Mesendoderm (in vitro differentiated cells): ENCODE data around the gene HELZ2.

Source experiments
- DNase-seq: peaks from one replicate; pipeline ENCODE4 v3.0.0; 2013
- H2AK5ac ChIP-seq: 2 replicates; pipeline ENCODE4 v1.6.1; 2013; ENCODE audit warnings: low read length, inconsistent platforms
- H2BK120ac ChIP-seq: 2 replicates; pipeline ENCODE4 v1.6.1; 2013; ENCODE audit warnings: low read depth, mild to moderate bottlenecking, low read length, moderate library complexity, mixed read lengths
- H2BK15ac ChIP-seq: replicated peaks from 2 replicates; pipeline ENCODE4 v1.6.1; 2013; ENCODE audit warnings: low read depth, mild to moderate bottlenecking, moderate library complexity
- H2BK5ac ChIP-seq: 2 replicates; pipeline ENCODE4 v1.6.1; 2013; ENCODE audit warnings: low read length, inconsistent platforms
- H3K18ac ChIP-seq: 2 replicates; pipeline ENCODE4 v1.6.1; 2013; ENCODE audit warnings: mild to moderate bottlenecking, low read length, mixed read lengths
- H3K23ac ChIP-seq: one replicate; pipeline ENCODE4 v1.6.1; 2013; ENCODE audit warnings: low read length
- H3K27ac ChIP-seq: 2 replicates; pipeline ENCODE4 v1.5.1; 2013; ENCODE audit warnings: low read depth, mild to moderate bottlenecking, inconsistent platforms, low read length, moderate library complexity
- H3K27me3 ChIP-seq: 2 replicates; pipeline ENCODE4 v1.6.1; 2013; ENCODE audit warnings: low read length, control low read depth, mild to moderate bottlenecking, inconsistent platforms; ENCODE audit not compliant: insufficient read depth, poor library complexity
- H3K36me3 ChIP-seq: 2 replicates; pipeline ENCODE4 v1.6.1; 2013; ENCODE audit warnings: low read length, inconsistent platforms; ENCODE audit not compliant: control insufficient read depth, insufficient read depth
- H3K4ac ChIP-seq: one replicate; pipeline ENCODE4 v1.6.1; 2013; ENCODE audit warnings: low read depth, mild to moderate bottlenecking, low read length, moderate library complexity
- H3K4me1 ChIP-seq: 2 replicates; pipeline ENCODE4 v1.6.1; 2013; ENCODE audit warnings: low read depth, low read length, inconsistent platforms; ENCODE audit not compliant: control insufficient read depth
- H3K4me2 ChIP-seq: 2 replicates; pipeline ENCODE4 v1.6.1; 2013; ENCODE audit warnings: low read length
- H3K4me3 ChIP-seq: 2 replicates; pipeline ENCODE4 v1.5.1; 2013; ENCODE audit warnings: mild to moderate bottlenecking, low read length
- H3K56ac ChIP-seq: one replicate; pipeline ENCODE4 v1.6.1; 2013; ENCODE audit warnings: low read length
- H3K79me1 ChIP-seq: 2 replicates; pipeline ENCODE4 v1.6.1; 2013; ENCODE audit warnings: low read length, inconsistent platforms
- H3K79me2 ChIP-seq: 2 replicates; pipeline ENCODE4 v1.6.1; 2013; ENCODE audit warnings: mild to moderate bottlenecking, low read length; ENCODE audit not compliant: control insufficient read depth, insufficient read depth
- H3K9ac ChIP-seq: 2 replicates; pipeline ENCODE4 v1.6.1; 2013; ENCODE audit warnings: low read length, inconsistent platforms
- H4K5ac ChIP-seq: one replicate; pipeline ENCODE4 v1.6.1; 2013; ENCODE audit warnings: low read length
- H4K8ac ChIP-seq: one replicate; pipeline ENCODE4 v1.6.1; 2013; ENCODE audit warnings: low read depth, mild to moderate bottlenecking, control low read depth, low read length, moderate library complexity
- WGBS: extraction: QIAGEN DNeasy Blood & Tissue Kit; methylation state at CpG from one replicate; pipeline ENCODE4 v1.1.7; 2013; ENCODE audit warnings: low lambda C conversion rate, missing lambda C conversion rate; ENCODE audit not compliant: insufficient coverage; ENCODE audit errors: extremely low coverage; 5-methylcytosine and 5-hydroxymethylcytosine counted together

HELZ2 gene

DNA sequence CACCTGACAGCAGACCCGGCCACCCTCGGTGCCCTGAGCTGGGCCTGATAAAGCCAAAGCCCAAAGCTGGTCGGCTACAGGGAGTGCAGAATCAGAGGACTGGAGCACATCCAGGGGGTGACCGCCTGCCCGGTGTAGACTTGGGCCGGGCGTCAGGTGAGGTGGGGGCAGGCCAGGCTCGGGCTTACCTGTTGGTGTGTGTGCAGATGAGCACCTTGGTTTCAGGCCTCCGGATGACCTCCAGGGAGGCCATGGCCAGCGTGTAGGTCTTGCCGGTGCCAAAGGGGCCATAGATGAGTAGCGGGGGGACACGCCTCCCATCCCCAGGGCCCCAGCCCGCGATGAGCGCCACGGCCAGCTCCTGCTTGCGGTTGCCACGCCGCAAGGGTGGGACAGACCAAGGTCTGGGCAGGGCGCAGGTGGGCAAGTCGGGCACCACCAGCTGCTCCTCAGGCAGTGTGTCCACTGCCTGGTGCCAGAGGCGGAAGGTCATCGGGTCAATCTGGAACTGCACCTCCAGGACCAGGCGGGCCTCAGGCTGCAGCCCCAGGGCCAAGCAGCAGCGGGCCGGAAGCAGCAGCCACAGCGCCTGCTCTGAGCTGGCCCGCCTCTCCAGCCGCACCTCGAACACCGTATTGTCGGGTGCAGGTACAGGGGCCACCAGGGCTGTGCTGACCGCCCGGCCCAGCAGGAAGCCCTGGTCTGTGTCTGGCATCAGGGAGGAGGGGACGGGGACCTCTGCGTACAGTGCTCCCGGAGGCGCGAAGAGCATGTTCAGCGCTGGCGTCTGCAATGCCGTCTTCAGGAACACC lies 5.7 kb downstream of the HELZ2 start:
- Histone ChIP-seq H3K56ac (no peak overlapping the region), H3K23ac (no peak overlapping the region), H4K5ac (no peak overlapping the region), H3K4ac (no peak overlapping the region), H3K36me3 (no peaks in the 10 kb centered on the region), H3K18ac (no peak overlapping the region), H3K4me2 (no peak overlapping the region), H3K27me3 (no peaks in the 10 kb centered on the region), H3K9ac (no peak overlapping the region), H2BK120ac (no peak overlapping the region), H2BK15ac (no peak overlapping the region), H3K4me3 (no peak overlapping the region), H3K4me1 (no peaks in the 10 kb centered on the region), H2AK5ac (no peak overlapping the region), H3K79me1 (no peaks in the 10 kb centered on the region), H2BK5ac (no peak overlapping the region), H3K79me2 (no peaks in the 10 kb centered on the region), H3K27ac (no peak overlapping the region), H4K8ac (no peak overlapping the region)
- WGBS, result no CpG with 5 or more reads among the region's 43 CpGs
- DNase-seq, result no peak

DNA sequence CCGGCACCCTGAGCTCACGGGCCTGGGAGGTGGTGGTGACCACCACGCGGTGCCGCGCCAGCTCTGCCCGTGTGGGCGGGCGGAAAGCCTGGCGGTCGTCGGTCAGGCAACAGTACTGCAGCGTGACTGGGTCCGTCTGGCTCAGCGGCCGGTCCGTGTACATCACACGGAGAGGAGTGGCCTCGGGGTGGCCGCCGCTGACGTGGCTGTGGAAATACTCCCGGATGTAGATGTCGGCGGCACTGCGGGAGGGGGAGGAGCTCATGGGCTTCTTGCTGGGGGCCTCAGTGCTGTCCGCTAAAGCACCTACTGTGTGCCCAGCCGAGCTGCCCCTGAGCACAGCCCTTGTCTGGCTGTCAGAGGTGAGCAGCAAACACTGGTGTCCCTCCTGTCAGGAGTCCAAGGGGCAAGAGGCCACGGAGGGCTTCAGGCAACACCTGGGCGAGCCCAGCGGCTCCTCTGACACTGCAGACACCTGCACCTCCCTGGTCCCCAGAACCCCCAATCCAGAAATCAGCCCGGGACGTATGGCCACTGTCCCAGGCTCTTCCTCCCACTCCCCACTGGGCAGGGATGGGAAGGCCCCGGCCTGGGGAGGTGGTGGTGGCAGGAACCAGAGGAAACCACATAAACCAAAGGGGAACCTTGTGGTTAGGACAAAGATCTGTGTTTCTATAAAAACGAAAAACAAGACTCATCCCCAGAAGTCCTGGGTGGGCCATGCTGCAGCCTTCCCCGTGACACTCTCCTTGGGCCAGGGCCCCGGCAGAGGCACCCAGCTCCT lies 6.5 kb downstream of the HELZ2 start:
- H3K18ac ChIP-seq, result no peak overlapping the region
- no peak overlapping the region for H4K5ac ChIP-seq
- H4K8ac ChIP-seq, result no peak overlapping the region
- WGBS, result no CpG with 5 or more reads among the region's 37 CpGs
- H2BK15ac ChIP-seq, result no peak overlapping the region
- H3K27ac ChIP-seq, result no peak overlapping the region
- no peak overlapping the region for H3K9ac ChIP-seq
- H3K79me2 ChIP-seq, result no peaks in the 10 kb centered on the region
- H2BK5ac ChIP-seq, result no peak overlapping the region
- no peak overlapping the region for H2AK5ac ChIP-seq
- DNase-seq, result no peak
- no peak overlapping the region for H3K4me2 ChIP-seq
- H3K23ac ChIP-seq, result no peak overlapping the region
- H3K79me1 ChIP-seq, result no peaks in the 10 kb centered on the region
- H3K4ac ChIP-seq, result no peak overlapping the region
- H2BK120ac ChIP-seq, result no peak overlapping the region
- H3K4me3 ChIP-seq, result no peak overlapping the region
- no peaks in the 10 kb centered on the region for H3K4me1 ChIP-seq
- no peak overlapping the region for H3K56ac ChIP-seq
- no peaks in the 10 kb centered on the region for H3K36me3 ChIP-seq
- no peaks in the 10 kb centered on the region for H3K27me3 ChIP-seq

DNA sequence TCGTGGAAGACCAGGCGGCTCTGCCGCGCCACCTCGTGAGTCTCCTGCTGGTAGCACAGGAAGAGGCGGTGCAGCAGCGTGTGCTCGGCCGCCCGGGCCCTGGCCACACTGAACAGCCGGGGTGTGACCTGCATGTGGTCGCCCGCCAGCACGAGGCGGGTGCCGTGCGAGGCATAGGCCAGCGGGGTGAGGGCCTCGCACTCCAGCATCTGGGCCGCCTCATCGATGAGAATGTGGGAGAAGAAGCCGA lies 7.0 kb downstream of the HELZ2 start:
- Histone ChIP-seq H3K4me3 (no peak overlapping the region), H3K9ac (no peak overlapping the region), H3K56ac (no peak overlapping the region), H2AK5ac (no peak overlapping the region), H2BK120ac (no peak overlapping the region), H2BK5ac (no peak overlapping the region), H4K5ac (no peak overlapping the region), H4K8ac (no peak overlapping the region), H3K27me3 (no peaks in the 10 kb centered on the region), H3K79me2 (no peaks in the 10 kb centered on the region), H2BK15ac (no peak overlapping the region), H3K4me2 (no peak overlapping the region), H3K36me3 (no peaks in the 10 kb centered on the region), H3K79me1 (no peaks in the 10 kb centered on the region), H3K18ac (no peak overlapping the region), H3K4ac (no peak overlapping the region), H3K23ac (no peak overlapping the region), H3K4me1 (no peaks in the 10 kb centered on the region), H3K27ac (no peak overlapping the region)
- no peak for DNase-seq
- WGBS, result no CpG with 5 or more reads among the region's 22 CpGs

DNA sequence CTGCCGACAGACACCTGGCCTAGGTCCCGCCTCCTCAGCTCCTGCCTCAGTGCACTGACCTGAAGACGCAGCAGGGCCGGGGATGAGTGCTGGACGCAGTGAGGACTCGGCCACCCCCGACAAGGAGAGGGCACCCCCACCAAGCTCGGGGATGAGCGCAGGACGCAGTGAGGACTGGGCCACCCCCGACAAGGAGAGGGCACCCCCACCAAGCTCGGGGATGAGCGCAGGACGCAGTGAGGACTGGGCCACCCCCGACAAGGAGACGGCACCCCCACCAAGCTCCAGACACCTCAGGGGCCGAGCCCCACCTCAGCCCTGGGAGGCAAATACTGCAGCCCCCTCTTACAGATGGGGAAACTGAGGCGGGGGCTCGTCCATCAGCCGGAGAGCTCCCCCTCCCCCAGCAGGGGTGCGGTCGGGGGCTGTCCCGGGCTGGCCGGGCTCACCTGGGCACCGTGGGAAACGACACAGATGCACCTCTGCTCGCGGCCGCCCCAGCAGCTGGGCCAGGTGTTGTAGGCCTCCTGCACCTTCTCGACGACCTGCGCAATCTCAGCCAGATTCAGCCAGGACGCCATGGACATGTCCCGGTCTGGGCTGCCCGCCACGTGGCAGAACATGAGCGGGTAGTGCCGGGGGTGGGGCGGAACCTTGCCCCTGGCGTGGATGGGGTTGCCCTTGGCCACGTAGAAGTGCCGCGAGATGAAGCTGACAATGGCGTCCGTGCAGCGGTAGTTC lies 7.5 kb downstream of the HELZ2 start:
- no CpG with 5 or more reads among the region's 46 CpGs for WGBS
- Histone ChIP-seq H3K18ac (no peak overlapping the region), H3K4me2 (no peak overlapping the region), H3K27me3 (no peaks in the 10 kb centered on the region), H4K5ac (no peak overlapping the region), H2BK5ac (no peak overlapping the region), H3K56ac (no peak overlapping the region), H2BK15ac (no peak overlapping the region), H2AK5ac (no peak overlapping the region), H3K4me1 (no peaks in the 10 kb centered on the region), H3K36me3 (no peaks in the 10 kb centered on the region), H3K23ac (no peak overlapping the region), H3K79me1 (no peaks in the 10 kb centered on the region), H3K27ac (no peak overlapping the region), H3K4me3 (no peak overlapping the region), H3K9ac (no peak overlapping the region), H3K4ac (no peak overlapping the region), H2BK120ac (no peak overlapping the region), H3K79me2 (no peaks in the 10 kb centered on the region), H4K8ac (no peak overlapping the region)
- no peak for DNase-seq

DNA sequence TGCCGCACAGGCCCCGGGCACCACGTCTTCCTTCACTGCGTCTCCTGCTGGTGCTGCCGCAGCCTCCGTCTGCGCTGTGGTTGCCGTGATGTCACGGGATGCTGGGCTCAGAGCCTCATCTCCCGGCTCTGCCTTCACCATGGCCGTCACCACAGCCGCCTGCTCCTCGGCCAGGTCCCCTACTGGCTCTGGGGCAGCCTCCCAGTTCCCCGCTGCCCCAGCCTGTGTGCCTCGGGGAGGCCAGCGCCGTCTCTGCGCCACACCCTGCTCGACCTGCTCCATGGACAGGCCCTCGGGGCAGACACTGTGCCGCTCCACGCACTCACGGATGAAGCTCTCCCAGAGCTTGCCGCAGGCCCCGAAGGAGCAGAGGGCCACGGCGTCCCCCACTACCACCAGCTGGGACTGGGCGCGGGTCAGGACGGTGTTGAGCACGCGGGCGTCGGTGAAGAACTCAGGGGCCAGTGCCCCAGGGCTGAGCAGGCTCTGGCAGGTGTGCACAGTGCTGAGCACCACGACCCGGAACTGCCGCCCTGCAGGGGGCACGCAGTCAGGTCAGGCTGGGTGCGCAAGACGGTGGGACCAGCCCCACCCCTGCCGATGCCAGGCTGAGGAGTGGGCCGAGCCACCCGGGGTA lies 8.2 kb downstream of the HELZ2 start:
- Histone ChIP-seq H3K56ac (no peak overlapping the region), H3K79me1 (no peaks in the 10 kb centered on the region), H2AK5ac (no peak overlapping the region), H2BK5ac (no peak overlapping the region), H3K36me3 (no peaks in the 10 kb centered on the region), H3K79me2 (no peaks in the 10 kb centered on the region), H2BK120ac (no peak overlapping the region), H4K8ac (no peak overlapping the region), H3K27me3 (no peaks in the 10 kb centered on the region), H3K4me2 (no peak overlapping the region), H4K5ac (no peak overlapping the region), H3K4ac (no peak overlapping the region), H3K23ac (no peak overlapping the region), H3K9ac (no peak overlapping the region), H3K18ac (no peak overlapping the region), H3K4me1 (no peaks in the 10 kb centered on the region), H2BK15ac (no peak overlapping the region), H3K4me3 (no peak overlapping the region), H3K27ac (no peak overlapping the region)
- no peak for DNase-seq
- WGBS, result no CpG with 5 or more reads among the region's 43 CpGs
